HEK293 (cell line): ENCODE results near the gene MRPS5.
A peak's percentile ranks its signal among the peaks of the same experiment; 100 is the strongest.

ENCODE experiments used
- CTCF ChIA-PET: fragments of 350-600 bp; formaldehyde crosslinking; extraction: SDS; loops from one replicate; lab custom pipeline; 2021; ENCODE audit warnings: antibody characterized with exemption; lab: Yijun Ruan, JAX
- POLR2A ChIA-PET: fragments of 300-600 bp; formaldehyde crosslinking; extraction: SDS; loops from one replicate; lab custom pipeline; 2020; ENCODE audit warnings: antibody characterized with exemption, inconsistent platforms; lab: Yijun Ruan, JAX
- H3K27ac ChIP-seq: fragments of 200-500 bp; sonication (Bioruptor generic); 2 replicates; pipeline ENCODE4 v1.5.1; 2014; ENCODE audit warnings: low read depth, low read length, control low read depth, inconsistent platforms; ENCODE audit errors: extremely low read depth
- H3K36me3 ChIP-seq, 2 experiments: fragments of 200-500 bp in 1 of 2; sonication (Bioruptor generic) in 1 of 2; 1 replicate in 1 of 2; 2 replicates in 1 of 2; pipeline ENCODE4 v1.5.1; 2014 to 2017; ENCODE audit warnings: inconsistent platforms in 2 of 2, low read length in 2 of 2; ENCODE audit not compliant: control insufficient read depth in 2 of 2, insufficient read depth in 1 of 2
- H3K4me1 ChIP-seq: fragments of 200-500 bp; sonication (Bioruptor generic); 2 replicates; pipeline ENCODE4 v1.5.1; 2014; ENCODE audit warnings: mild to moderate bottlenecking, low read length, inconsistent platforms; ENCODE audit not compliant: control insufficient read depth, insufficient read depth
- H3K4me3 ChIP-seq: 2 replicates; pipeline ENCODE4 v1.5.1; 2011; ENCODE audit warnings: low read depth, mild to moderate bottlenecking, control low read depth, low read length, moderate library complexity
- H3K9me3 ChIP-seq: fragments of 200-500 bp; sonication (Bioruptor generic); 2 replicates; pipeline ENCODE4 v1.5.1; 2014; ENCODE audit warnings: low read depth, low read length, inconsistent platforms; ENCODE audit not compliant: control insufficient read depth, insufficient read depth
- BCL11B ChIP-seq: fragments of 450-650 bp; formaldehyde crosslinking; IDR thresholded peaks from 2 replicates; pipeline ENCODE4 v1.5.1; 2016; ENCODE audit warnings: low read depth, missing biosample characterization, missing genetic modification characterization
- GFI1B ChIP-seq: fragments of 450-650 bp; formaldehyde crosslinking; IDR thresholded peaks from 2 replicates; pipeline ENCODE4 v1.5.1; 2016; ENCODE audit warnings: missing biosample characterization, missing genetic modification characterization
- GLI2 ChIP-seq: fragments of 450-650 bp; formaldehyde crosslinking; IDR thresholded peaks from 2 replicates; pipeline ENCODE4; 2017; ENCODE audit warnings: missing biosample characterization, missing genetic modification characterization, low read depth, borderline replicate concordance
- GLI4 ChIP-seq: fragments of 450-650 bp; formaldehyde crosslinking; IDR thresholded peaks from 2 replicates; pipeline ENCODE4 v1.5.1; 2016; ENCODE audit warnings: missing biosample characterization, missing genetic modification characterization
- KLF1 ChIP-seq: fragments of 450-650 bp; formaldehyde crosslinking; IDR thresholded peaks from 2 replicates; pipeline ENCODE4 v1.5.1; 2016; ENCODE audit warnings: missing biosample characterization, missing genetic modification characterization
- PRDM1 ChIP-seq: fragments of 450-650 bp; formaldehyde crosslinking; IDR thresholded peaks from 2 replicates; pipeline ENCODE4; 2016; ENCODE audit warnings: missing biosample characterization, missing genetic modification characterization
- SCRT1 ChIP-seq: fragments of 450-650 bp; formaldehyde crosslinking; IDR thresholded peaks from 2 replicates; pipeline ENCODE4 v1.5.1; 2016; ENCODE audit warnings: missing biosample characterization, missing genetic modification characterization, borderline replicate concordance
- SCRT2 ChIP-seq: fragments of 450-650 bp; formaldehyde crosslinking; IDR thresholded peaks from 2 replicates; pipeline ENCODE4 v1.5.1; 2016; ENCODE audit warnings: missing biosample characterization, missing genetic modification characterization
- ZBTB44 ChIP-seq: fragments of 450-650 bp; IDR thresholded peaks from 2 replicates; pipeline ENCODE4 v1.5.1; 2018; ENCODE audit warnings: missing biosample characterization, mild to moderate bottlenecking, missing genetic modification characterization
- ZBTB6 ChIP-seq: fragments of 450-650 bp; formaldehyde crosslinking; IDR thresholded peaks from 2 replicates; pipeline ENCODE4 v1.5.1; 2017; ENCODE audit warnings: missing biosample characterization, missing genetic modification characterization
- ZNF133 ChIP-seq: fragments of 450-650 bp; formaldehyde crosslinking; IDR thresholded peaks from 2 replicates; pipeline ENCODE4 v1.5.1; 2016; ENCODE audit warnings: missing biosample characterization, missing genetic modification characterization
- ZNF140 ChIP-seq: fragments of 450-650 bp; formaldehyde crosslinking; IDR thresholded peaks from 2 replicates; pipeline ENCODE4 v1.5.1; 2016; ENCODE audit warnings: missing biosample characterization, missing genetic modification characterization
- ZNF174 ChIP-seq: fragments of 450-650 bp; formaldehyde crosslinking; IDR thresholded peaks from 2 replicates; pipeline ENCODE4 v1.5.0; 2017; ENCODE audit warnings: missing biosample characterization, mild to moderate bottlenecking, missing genetic modification characterization
- ZNF211 ChIP-seq: fragments of 450-650 bp; formaldehyde crosslinking; IDR thresholded peaks from 2 replicates; pipeline ENCODE4 v1.5.1; 2016; ENCODE audit warnings: low read depth, missing biosample characterization, missing genetic modification characterization
- ZNF302 ChIP-seq: fragments of 450-650 bp; formaldehyde crosslinking; IDR thresholded peaks from 2 replicates; pipeline ENCODE4 v1.5.1; 2016; ENCODE audit warnings: missing biosample characterization, missing genetic modification characterization, low read depth
- ZNF324 ChIP-seq: fragments of 450-650 bp; formaldehyde crosslinking; IDR thresholded peaks from 2 replicates; pipeline ENCODE4 v1.5.1; 2016; ENCODE audit warnings: missing biosample characterization, missing genetic modification characterization
- ZNF335 ChIP-seq: fragments of 450-650 bp; formaldehyde crosslinking; conservative IDR thresholded peaks from 2 replicates; pipeline ENCODE4 v1.5.1; 2016; ENCODE audit warnings: missing biosample characterization, missing genetic modification characterization
- ZNF350 ChIP-seq: fragments of 450-650 bp; formaldehyde crosslinking; IDR thresholded peaks from 2 replicates; pipeline ENCODE4 v1.5.0; 2017; ENCODE audit warnings: missing biosample characterization, mild to moderate bottlenecking, missing genetic modification characterization
- ZNF398 ChIP-seq: fragments of 450-650 bp; formaldehyde crosslinking; IDR thresholded peaks from 2 replicates; pipeline ENCODE4 v1.5.1; 2017; ENCODE audit warnings: missing biosample characterization, missing genetic modification characterization
- ZNF513 ChIP-seq: fragments of 450-650 bp; IDR thresholded peaks from 2 replicates; pipeline ENCODE4 v1.5.1; 2018; ENCODE audit warnings: missing biosample characterization, missing genetic modification characterization
- ZNF514 ChIP-seq: fragments of 450-650 bp; formaldehyde crosslinking; IDR thresholded peaks from 2 replicates; pipeline ENCODE4 v1.5.1; 2016; ENCODE audit warnings: missing biosample characterization, missing genetic modification characterization
- ZNF555 ChIP-seq: fragments of 450-650 bp; formaldehyde crosslinking; conservative IDR thresholded peaks from 2 replicates; pipeline ENCODE4 v1.5.1; 2017; ENCODE audit warnings: missing biosample characterization, mild to moderate bottlenecking, missing genetic modification characterization, inconsistent platforms
- ZNF660 ChIP-seq: fragments of 450-650 bp; IDR thresholded peaks from 2 replicates; pipeline ENCODE4 v1.5.1; 2018; ENCODE audit warnings: missing biosample characterization, mild to moderate bottlenecking, missing genetic modification characterization
- ZNF701 ChIP-seq: fragments of 450-650 bp; formaldehyde crosslinking; IDR thresholded peaks from 2 replicates; pipeline ENCODE4 v1.5.1; 2016; ENCODE audit warnings: missing biosample characterization, missing genetic modification characterization
- ZNF747 ChIP-seq: fragments of 450-650 bp; formaldehyde crosslinking; IDR thresholded peaks from 2 replicates; pipeline ENCODE4 v1.5.1; 2016; ENCODE audit warnings: missing biosample characterization, missing genetic modification characterization
- ZNF768 ChIP-seq: fragments of 450-650 bp; formaldehyde crosslinking; IDR thresholded peaks from 2 replicates; pipeline ENCODE4 v1.5.1; 2018; ENCODE audit warnings: missing biosample characterization, mild to moderate bottlenecking, missing genetic modification characterization
- ZSCAN18 ChIP-seq: fragments of 450-650 bp; formaldehyde crosslinking; IDR thresholded peaks from 2 replicates; pipeline ENCODE4 v1.5.1; 2016; ENCODE audit warnings: missing biosample characterization, missing genetic modification characterization

MRPS5 gene

GRCh38 chr2:95077530-95077825 lies 44.1 kb downstream of the MRPS5 start:
- H3K27ac ChIP-seq: no peak overlapping the region
- CTCF ChIA-PET: interaction anchor here (0.8 to 5.4 kb wide), 10 partner anchors 11 to 118 kb away, joined by 3 to 59 read pairs (median 4); no protein-coding TSS in a partner anchor
- POLR2A ChIA-PET: no interaction called here
- H3K9me3 ChIP-seq: no peaks in the 10 kb centered on the region
- TF ChIP-seq ZNF350 (tag by site-specific recombination): no peak
- no peak for TF ChIP-seq KLF1 (tag by site-specific recombination)
- TF ChIP-seq ZBTB44 (tag by site-specific recombination): no peak
- TF ChIP-seq BCL11B (tag by site-specific recombination): no peak
- no peak for TF ChIP-seq ZNF398
- TF ChIP-seq ZNF211: no peak
- TF ChIP-seq ZNF140 (tag by site-specific recombination): no peak
- TF ChIP-seq ZNF660 (tag by site-specific recombination): no peak
- no peak for TF ChIP-seq ZSCAN18 (tag by site-specific recombination)
- no peak for TF ChIP-seq GLI4 (tag by site-specific recombination)
- TF ChIP-seq ZNF174: no peak
- TF ChIP-seq SCRT2 (tag by site-specific recombination): no peak
- TF ChIP-seq ZNF514 (tag by site-specific recombination): no peak
- no peak for TF ChIP-seq ZNF302 (tag by site-specific recombination)
- TF ChIP-seq GFI1B: no peak
- TF ChIP-seq PRDM1 (tag by site-specific recombination): no peak
- H3K4me3 ChIP-seq: no peak overlapping the region
- no peaks in the 10 kb centered on the region for H3K36me3 ChIP-seq
- H3K4me1 ChIP-seq: no peaks in the 10 kb centered on the region

GRCh38 chr2:95076705-95077529 lies 44.7 kb downstream of the MRPS5 start:
- Histone ChIP-seq H3K27ac (no peak overlapping the region; the same call in 1 of the 2 replicates), H3K4me1 (no peaks in the 10 kb centered on the region), H3K4me3 (peak overlapping the region; percentile 38), H3K36me3 (no peaks in the 10 kb centered on the region), H3K9me3 (no peaks in the 10 kb centered on the region)
- ChIA-PET CTCF (interaction anchor here (0.6 to 5.4 kb wide), 22 partner anchors 10 to 316 kb away, joined by 3 to 59 read pairs (median 4); no protein-coding TSS in a partner anchor), POLR2A (no interaction called here)
- TF ChIP-seq SCRT1 (tag by site-specific recombination): no peak
- TF ChIP-seq ZNF335 (tag by site-specific recombination): peak; percentile 87
- TF ChIP-seq ZNF513 (tag by site-specific recombination): no peak
- TF ChIP-seq ZBTB6 (tag by site-specific recombination): no peak
- TF ChIP-seq ZNF398: no peak
- no peak for TF ChIP-seq ZNF324
- TF ChIP-seq ZNF133 (tag by site-specific recombination): no peak
- TF ChIP-seq ZNF768 (tag by site-specific recombination): no peak
- TF ChIP-seq ZNF701 (tag by site-specific recombination): no peak
- no peak for TF ChIP-seq ZNF555 (tag by site-specific recombination)
- no peak for TF ChIP-seq GLI2
- TF ChIP-seq ZNF747 (tag by site-specific recombination): no peak
